ENCODE data around the gene IQGAP3.

Gene IQGAP3

DNA sequence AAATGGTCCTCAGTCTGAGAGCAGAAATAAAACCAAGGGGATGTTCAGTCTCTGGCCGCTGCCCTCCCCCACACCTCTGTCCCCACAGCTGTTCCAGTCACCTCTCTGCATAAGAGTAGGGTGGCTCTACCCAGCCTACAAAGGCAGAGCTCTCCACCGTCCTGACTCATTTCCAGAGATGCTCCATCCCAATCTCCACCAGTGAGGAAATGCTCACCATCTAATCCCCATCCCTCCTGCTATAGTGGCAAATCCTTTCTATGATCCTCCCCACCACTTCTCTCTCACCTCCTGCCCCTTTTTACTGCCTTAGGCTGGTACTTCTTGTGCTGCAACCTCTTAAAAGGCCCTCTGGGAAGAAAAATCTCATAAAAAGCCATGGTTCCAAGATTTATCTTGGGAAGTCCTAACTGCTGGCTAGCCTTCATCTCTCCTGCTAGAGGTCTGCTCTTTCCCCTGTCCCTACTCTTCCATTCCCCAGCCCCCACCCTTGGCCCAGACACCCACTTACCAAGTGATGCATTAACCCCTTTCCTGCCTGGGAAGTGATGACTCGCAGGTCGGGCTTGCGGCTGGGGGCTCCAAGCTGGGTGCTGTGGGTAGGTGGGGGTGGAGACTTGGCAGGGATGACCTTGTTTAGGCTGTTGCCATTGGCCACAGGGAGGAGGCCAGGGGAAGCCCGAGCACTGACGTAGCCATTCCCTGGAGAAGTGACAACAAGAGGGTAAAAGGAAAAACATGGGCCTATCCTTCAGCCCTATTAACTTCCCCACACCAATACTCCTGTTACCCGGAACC lies 95.7 kb downstream of the IQGAP3 start:
- no peak for DNase-seq

DNA sequence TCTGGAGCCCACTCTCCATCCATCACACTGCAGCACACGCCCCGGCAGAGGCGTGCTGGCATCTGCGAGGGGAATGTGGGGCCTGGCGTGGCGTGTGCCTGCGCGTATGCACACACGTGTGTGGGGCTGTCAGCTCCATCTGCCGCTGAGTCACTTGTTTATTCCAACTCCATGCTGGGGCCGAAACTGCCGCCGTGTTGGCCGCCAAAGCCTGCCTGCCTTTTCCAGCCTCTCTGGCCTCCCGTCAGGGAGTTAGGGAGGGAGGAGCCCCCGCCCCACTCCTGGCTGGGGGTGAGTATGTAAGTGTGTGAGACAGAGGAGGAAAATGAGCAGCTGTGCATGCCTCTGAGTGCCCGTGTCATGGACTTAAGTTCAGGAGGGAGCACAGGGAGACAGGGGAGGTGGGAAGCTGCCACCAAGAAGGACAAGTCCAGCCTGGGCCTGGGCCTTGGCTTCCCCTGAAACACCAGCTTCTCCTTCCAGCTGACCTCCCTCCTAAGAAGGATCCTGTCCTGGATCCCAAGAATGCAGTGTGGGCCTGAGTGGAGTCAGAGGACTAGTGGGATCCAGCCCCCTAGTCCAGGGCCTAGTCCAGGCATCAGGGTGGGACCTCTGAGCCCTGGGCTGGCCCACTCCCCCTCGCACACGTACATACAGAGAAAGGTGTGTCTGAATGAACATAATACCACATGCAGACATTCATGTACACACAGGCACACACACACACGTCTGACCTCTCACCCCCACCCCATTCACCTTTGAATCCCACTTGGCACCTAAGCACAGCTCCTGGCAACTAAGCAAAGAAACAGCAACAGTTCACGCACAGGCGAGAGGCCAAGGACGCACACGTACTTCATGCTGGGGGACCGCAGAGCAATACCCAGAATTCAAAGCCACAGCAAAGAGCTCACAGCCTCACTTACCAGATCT lies 96.5 kb downstream of the IQGAP3 start:
- DNase-seq, result no peak

All from NCI-H2171 (cell line).